Measurements from ENCODE around the gene CENPP.

DNA sequence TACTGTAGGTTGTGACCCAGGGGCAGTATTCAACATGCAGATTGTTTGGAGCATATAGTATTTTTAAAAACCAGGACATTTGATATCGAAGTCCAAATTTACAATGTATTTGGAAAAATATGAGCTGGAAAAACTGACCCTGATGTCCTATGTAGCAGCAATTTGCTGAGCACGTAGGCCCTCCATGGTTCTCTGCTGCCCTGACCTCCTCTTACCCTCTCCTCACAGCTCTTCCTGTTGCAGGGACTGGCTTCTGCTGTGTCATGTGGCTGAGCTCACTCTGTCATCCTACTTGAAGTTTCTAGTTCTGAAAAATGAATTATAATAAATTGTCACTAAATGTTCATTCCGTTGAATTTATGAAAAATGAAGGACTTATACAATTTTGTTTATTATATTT, 160.6 kb downstream of the CENPP start:
- TF ChIP-seq, protein P1, sequence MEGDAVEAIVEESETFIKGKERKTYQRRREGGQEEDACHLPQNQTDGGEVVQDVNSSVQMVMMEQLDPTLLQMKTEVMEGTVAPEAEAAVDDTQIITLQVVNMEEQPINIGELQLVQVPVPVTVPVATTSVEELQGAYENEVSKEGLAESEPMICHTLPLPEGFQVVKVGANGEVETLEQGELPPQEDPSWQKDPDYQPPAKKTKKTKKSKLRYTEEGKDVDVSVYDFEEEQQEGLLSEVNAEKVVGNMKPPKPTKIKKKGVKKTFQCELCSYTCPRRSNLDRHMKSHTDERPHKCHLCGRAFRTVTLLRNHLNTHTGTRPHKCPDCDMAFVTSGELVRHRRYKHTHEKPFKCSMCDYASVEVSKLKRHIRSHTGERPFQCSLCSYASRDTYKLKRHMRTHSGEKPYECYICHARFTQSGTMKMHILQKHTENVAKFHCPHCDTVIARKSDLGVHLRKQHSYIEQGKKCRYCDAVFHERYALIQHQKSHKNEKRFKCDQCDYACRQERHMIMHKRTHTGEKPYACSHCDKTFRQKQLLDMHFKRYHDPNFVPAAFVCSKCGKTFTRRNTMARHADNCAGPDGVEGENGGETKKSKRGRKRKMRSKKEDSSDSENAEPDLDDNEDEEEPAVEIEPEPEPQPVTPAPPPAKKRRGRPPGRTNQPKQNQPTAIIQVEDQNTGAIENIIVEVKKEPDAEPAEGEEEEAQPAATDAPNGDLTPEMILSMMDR (IDR thresholded peaks at IDR 0.05): no peak
- no peak for TF ChIP-seq POLR2AphosphoS5 (IDR thresholded peaks at IDR 0.05)
- no peak for TF ChIP-seq EP300 (IDR thresholded peaks at IDR 0.05)
- no peak for TF ChIP-seq POLR2A (IDR thresholded peaks at IDR 0.05)

All from suprapubic skin (tissue), 4 donors.